Duodenal mucosa (tissue), 2 donors: ENCODE measurements around the gene TJP2.
"Not testable (repeated sequence)": the region's sequence is repeated elsewhere in the genome, so short reads cannot be mapped to it uniquely, and the experiment has no call there.

Experiments used
- H3K27ac ChIP-seq: one replicate; pipeline ENCODE4 v1.7.0; 2013; ENCODE audit warnings: low read depth, low read length
- H3K27me3 ChIP-seq, 2 donors: one replicate each; pipeline ENCODE4 v1.7.0; 2013; ENCODE audit warnings: low read length in 2 of 2, control low read depth in 1 of 2; ENCODE audit not compliant: insufficient read depth in 2 of 2, control insufficient read depth in 1 of 2
- H3K36me3 ChIP-seq, 2 donors: one replicate each; pipeline ENCODE4 v1.7.0; 2013; ENCODE audit warnings: low read length in 2 of 2, control low read depth in 1 of 2; ENCODE audit not compliant: insufficient read depth in 2 of 2, control insufficient read depth in 1 of 2
- H3K4me1 ChIP-seq, 2 donors: one replicate each; pipeline ENCODE4 v1.7.0; 2013; ENCODE audit warnings: low read length in 2 of 2, control low read depth in 1 of 2; ENCODE audit not compliant: insufficient read depth in 2 of 2, control insufficient read depth in 1 of 2
- H3K4me3 ChIP-seq, 2 donors: one replicate each; pipeline ENCODE4 v1.7.0; 2013; ENCODE audit warnings: low read length in 2 of 2, low read depth in 1 of 2
- H3K9ac ChIP-seq, 2 donors: one replicate each; pipeline ENCODE4 v1.7.0; 2013; ENCODE audit warnings: low read length in 2 of 2, low read depth in 1 of 2
- H3K9me3 ChIP-seq, 2 donors: one replicate each; pipeline ENCODE4 v1.7.0; 2013; ENCODE audit warnings: low read length in 2 of 2, control low read depth in 1 of 2; ENCODE audit not compliant: control insufficient read depth in 1 of 2

The TJP2 gene

GRCh38 chr9:69295872-69296552, 121.9 kb downstream of the TJP2 start:
- Histone ChIP-seq H3K4me1 (no peaks in the 10 kb centered on the region), H3K4me3 (no peak overlapping the region), H3K9me3 (no peaks in the 10 kb centered on the region), H3K36me3 (no peaks in the 10 kb centered on the region), H3K9ac (no peak overlapping the region), H3K27ac (no peak overlapping the region), H3K27me3 (no peaks in the 10 kb centered on the region)

DNA sequence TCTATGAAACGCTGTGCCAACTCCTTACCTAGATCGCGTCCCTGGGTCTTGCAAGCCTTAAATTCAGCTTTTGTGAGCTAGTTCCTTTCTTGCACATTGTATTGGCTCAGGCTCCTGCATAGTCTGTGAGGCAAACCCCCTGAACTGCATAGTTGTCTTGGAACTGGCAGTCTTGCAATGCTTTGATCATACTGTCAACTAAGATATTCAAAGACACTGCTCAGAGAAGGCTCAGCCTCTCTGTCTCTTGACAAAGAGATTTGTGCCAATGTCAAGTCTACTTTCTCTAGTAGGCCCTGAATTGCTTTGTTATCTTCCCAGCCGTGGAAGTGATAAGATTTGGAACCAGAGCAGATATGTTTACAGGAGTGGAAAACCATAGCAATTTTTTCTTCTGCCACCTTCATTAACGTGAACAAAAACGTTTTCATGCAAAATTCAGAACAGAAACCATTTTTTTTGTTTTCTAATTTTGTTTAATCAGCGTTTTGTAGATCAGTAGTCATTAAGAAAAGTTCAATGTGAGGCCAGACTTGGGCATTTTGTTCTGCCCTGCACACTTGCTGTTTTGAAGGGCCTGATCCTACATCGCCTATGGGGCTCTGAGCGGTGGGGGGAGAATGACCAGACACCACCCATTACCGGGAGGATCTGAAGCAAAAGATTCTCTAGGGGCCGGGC, 123.4 kb downstream of the TJP2 start:
- H3K4me1 ChIP-seq = no peaks in the 10 kb centered on the region

GRCh38 chr9:69299315-69299714, 125.2 kb downstream of the TJP2 start:
- no peak overlapping the region for H3K27ac ChIP-seq
- H3K4me3 ChIP-seq = no peak overlapping the region
- no peaks in the 10 kb centered on the region for H3K36me3 ChIP-seq
- no peak overlapping the region for H3K9ac ChIP-seq
- H3K4me1 ChIP-seq = no peaks in the 10 kb centered on the region
- H3K27me3 ChIP-seq = no peaks in the 10 kb centered on the region
- H3K9me3 ChIP-seq = no peaks in the 10 kb centered on the region

More for the DNA sequence above, 123.4 kb downstream of the TJP2 start:
- Histone ChIP-seq H3K27ac (no peak overlapping the region), H3K27me3 (no peaks in the 10 kb centered on the region), H3K9ac (no peak overlapping the region), H3K4me3 (no peak overlapping the region), H3K36me3 (no peaks in the 10 kb centered on the region), H3K9me3 (no peaks in the 10 kb centered on the region)

DNA sequence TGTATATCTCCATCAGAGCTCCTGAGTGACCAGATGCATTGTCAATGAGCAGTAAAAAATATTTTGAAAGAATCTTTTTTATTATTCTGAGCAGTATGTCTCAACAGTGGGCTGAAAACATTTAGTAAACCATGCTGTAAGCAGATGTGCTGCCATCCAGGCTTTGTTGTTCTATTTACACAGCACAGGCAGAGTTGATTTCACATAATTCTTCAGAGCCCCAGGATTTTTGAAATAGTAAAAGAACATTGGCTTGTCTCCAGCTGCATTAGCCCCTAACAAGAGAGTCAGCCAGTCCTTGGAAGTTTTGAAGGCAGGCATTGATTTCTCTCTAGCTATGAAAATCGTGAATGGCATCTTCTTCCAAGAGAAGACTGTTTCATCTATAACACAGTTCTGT, 125.7 kb downstream of the TJP2 start:
- Histone ChIP-seq H3K36me3 (no peaks in the 10 kb centered on the region), H3K4me3 (no peak overlapping the region), H3K27ac (no peak overlapping the region), H3K9me3 (no peaks in the 10 kb centered on the region), H3K4me1 (no peaks in the 10 kb centered on the region), H3K27me3 (no peaks in the 10 kb centered on the region), H3K9ac (no peak overlapping the region)

DNA sequence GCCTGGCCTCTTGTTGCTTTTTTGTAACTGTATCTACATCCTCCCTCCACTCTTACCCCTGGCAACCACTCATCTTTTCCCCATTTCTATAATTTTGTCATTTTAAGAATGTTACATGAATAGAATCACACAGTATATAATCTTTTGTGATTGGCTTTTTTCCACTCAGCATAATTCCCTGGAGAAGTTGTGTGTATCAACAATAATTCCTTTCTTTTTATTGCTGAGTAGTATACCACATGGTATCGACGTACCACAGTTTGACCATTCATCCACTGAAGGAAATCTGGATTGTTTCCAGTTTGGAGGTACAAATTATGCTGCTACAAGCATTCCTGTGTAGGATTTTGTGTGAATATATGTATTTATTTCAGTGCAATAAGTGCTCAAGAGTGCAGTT, 129.3 kb downstream of the TJP2 start:
- no peak overlapping the region for H3K27ac ChIP-seq
- H3K27me3 ChIP-seq = no peaks in the 10 kb centered on the region
- no peaks in the 10 kb centered on the region for H3K4me1 ChIP-seq
- H3K4me3 ChIP-seq = no peak overlapping the region
- no peaks in the 10 kb centered on the region for H3K9me3 ChIP-seq
- no peaks in the 10 kb centered on the region for H3K36me3 ChIP-seq
- no peak overlapping the region for H3K9ac ChIP-seq

DNA sequence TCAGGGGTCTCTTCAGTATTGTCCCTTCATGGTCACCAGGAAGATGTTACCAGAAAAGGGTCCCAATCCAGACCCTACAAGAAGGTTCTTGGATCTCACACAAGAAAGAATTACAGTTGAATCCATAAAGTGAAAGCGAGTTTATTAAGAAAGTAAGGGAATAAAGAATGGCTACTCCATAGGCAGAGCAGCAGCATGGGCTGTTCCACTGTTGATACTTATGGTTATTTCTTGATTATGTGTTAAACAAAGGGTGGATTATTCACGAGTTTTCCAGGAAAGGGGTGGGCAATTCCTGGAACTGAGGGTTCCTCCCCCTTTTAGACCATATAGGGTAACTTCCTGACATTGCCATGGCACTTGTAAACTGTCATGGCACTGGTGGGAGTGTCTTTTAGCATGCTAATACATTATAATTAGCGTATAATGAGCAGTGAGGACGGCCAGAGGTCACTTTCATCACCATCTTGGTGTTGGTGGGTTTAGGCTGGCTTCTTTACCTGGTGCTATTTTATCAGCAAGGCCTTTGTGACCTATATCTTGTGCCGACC, 132.9 kb downstream of the TJP2 start:
- not testable (repeated sequence) for H3K4me1 ChIP-seq, H3K36me3 ChIP-seq, H3K27ac ChIP-seq, H3K27me3 ChIP-seq, H3K9ac ChIP-seq, H3K4me3 ChIP-seq, H3K9me3 ChIP-seq

GRCh38 chr9:69307446-69308205, 133.5 kb downstream of the TJP2 start:
- Histone ChIP-seq H3K27me3 (no peaks in the 10 kb centered on the region), H3K9me3 (peaks cover 3 to 4% of the 10 kb centered on the region in 2 donors), H3K27ac (no peak overlapping the region), H3K4me1 (no peaks in the 10 kb centered on the region), H3K36me3 (no peaks in the 10 kb centered on the region), H3K9ac (no peak overlapping the region), H3K4me3 (no peak overlapping the region)

DNA sequence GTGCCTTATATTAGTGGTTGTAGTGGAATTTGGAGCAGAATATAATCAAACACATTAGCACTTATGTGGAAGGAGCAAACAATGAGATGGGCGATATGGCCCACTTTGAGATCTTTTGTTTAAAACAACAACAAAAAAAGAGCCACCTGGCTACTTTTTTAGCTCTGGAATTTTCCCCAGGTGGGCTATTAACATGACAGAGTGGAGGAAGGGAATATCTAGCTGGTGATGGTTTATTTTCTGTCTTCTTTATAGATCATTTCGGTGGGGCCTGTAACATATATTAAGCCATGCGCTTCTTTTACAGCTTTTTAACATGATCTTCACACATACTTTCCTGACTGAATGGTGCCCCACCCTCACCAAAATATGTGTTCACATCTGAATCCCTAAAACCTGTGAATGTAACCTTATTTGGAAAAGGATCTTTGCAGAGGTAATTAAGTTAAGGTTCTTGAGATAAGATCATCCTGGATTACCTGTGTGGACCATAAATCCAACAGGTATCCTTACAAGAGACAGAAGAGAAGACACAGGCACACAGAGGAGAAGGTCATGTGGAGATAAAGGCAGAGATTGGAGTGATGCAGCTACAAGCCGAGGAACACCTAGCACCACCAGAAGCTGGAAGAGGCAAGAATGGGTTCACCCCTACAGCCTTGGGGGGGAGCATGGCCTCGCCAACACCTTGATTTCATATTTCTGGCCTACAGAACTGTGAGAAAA, 134.3 kb downstream of the TJP2 start:
- Histone ChIP-seq H3K36me3 (no peaks in the 10 kb centered on the region), H3K9me3 (peaks cover 6 to 11% of the 10 kb centered on the region in 2 donors), H3K9ac (no peak overlapping the region), H3K4me1 (no peaks in the 10 kb centered on the region), H3K27me3 (no peaks in the 10 kb centered on the region), H3K4me3 (no peak overlapping the region), H3K27ac (no peak overlapping the region)

DNA sequence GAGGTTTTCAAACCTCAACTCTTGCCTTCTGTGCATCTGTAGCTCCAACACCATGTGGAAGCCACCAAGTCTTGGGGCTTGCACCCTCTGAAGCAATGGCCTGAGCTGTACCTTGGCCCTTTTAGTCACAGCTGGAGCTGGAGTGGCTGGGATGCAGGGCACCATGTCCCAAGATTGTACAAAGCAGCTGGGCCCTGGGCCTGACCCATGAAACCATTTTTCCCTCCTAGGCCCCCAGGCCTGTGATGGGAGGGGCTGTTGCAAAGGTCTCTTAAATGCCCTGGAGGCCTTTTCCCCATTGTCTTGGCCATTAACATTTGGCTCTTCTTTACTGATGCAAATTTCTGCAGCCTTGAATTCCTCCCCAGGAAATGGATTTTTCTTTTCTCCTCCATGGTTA, 139.1 kb downstream of the TJP2 start:
- Histone ChIP-seq H3K4me1 (no peaks in the 10 kb centered on the region), H3K27me3 (no peaks in the 10 kb centered on the region), H3K9me3 (peaks cover 6 to 12% of the 10 kb centered on the region in 2 donors), H3K36me3 (no peaks in the 10 kb centered on the region), H3K27ac (no peak overlapping the region), H3K9ac (no peak overlapping the region), H3K4me3 (no peak overlapping the region)
